Measurements from ENCODE around the gene KCNH4. TPM values are rescaled to one million over a fixed set of nuclear protein-coding genes. Genes with fewer than 3 reads are reported as not detected.

The KCNH4 gene
- total and polyA plus RNA-seq, 2 experiments from 2014 or later: 0.17 to 0.23 TPM

DNA sequence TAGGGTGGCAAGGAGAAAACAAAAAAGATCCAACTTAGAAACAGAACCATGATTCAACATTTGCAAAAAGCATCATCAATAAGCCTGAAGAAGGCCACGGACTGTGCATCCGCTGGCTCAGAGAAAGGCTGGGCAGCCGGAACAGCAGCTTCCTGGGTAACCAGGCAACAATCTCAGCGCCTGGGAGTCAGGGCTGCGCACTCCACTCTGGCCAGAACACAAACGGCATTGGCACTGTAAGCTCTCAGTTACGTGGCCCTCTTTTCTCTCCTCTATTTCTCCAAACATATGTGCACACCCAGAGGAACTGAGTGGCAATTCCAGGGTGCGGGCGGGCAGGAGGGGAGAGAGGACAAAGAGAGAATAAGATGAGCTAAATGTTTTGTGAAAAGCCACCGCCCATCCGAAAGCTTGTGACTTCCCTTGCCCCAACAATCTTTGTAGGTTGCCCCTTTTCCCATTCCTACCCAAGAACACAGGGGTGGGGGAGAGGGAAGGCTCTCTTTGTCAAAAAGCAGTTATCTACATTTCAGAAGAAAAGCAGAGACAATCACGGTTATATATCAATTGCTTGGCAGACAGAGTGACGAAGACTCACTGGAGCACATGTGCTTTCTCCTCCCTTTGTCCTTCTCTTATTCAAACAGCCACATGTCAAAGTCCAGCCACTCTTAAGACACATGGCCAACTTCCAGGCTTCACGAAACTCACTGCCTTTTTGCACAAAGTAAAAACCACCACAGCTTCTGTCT lies 19.9 kb upstream of the KCNH4 start:
- no peaks in the 10 kb centered on the region for H3K36me3 ChIP-seq (replicated peaks; ENCODE audit: insufficient read depth, low read depth)
- H3K4me1 ChIP-seq (ENCODE audit: insufficient read depth): no peaks in the 10 kb centered on the region
- H3K27me3 ChIP-seq: no peaks in the 10 kb centered on the region
- TF ChIP-seq EZH2phosphoT487 (IDR thresholded peaks at IDR 0.05; ENCODE audit: low read depth, severe bottlenecking, unreplicated experiment) (no peak), EZH2 (IDR thresholded peaks at IDR 0.05; ENCODE audit: borderline replicate concordance) (no peak)
- TF ChIP-seq, protein P1, sequence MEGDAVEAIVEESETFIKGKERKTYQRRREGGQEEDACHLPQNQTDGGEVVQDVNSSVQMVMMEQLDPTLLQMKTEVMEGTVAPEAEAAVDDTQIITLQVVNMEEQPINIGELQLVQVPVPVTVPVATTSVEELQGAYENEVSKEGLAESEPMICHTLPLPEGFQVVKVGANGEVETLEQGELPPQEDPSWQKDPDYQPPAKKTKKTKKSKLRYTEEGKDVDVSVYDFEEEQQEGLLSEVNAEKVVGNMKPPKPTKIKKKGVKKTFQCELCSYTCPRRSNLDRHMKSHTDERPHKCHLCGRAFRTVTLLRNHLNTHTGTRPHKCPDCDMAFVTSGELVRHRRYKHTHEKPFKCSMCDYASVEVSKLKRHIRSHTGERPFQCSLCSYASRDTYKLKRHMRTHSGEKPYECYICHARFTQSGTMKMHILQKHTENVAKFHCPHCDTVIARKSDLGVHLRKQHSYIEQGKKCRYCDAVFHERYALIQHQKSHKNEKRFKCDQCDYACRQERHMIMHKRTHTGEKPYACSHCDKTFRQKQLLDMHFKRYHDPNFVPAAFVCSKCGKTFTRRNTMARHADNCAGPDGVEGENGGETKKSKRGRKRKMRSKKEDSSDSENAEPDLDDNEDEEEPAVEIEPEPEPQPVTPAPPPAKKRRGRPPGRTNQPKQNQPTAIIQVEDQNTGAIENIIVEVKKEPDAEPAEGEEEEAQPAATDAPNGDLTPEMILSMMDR (IDR thresholded peaks at IDR 0.05; ENCODE audit: poor library complexity): no peak
- peak overlapping the region; percentile 61 for H3K4me2 ChIP-seq
- H3K27ac ChIP-seq: peak overlapping the region; percentile 87
- H2AFZ ChIP-seq: no peak overlapping the region
- no peaks in the 10 kb centered on the region for H3K9me3 ChIP-seq (ENCODE audit: low read depth)
- DNase-seq (ENCODE audit: low spot score): peak; percentile 60
- no peaks in the 10 kb centered on the region for H3K79me2 ChIP-seq
- H4K20me1 ChIP-seq (ENCODE audit: insufficient read depth, poor library complexity, severe bottlenecking): no peaks in the 10 kb centered on the region
- WGBS (ENCODE audit: low lambda C conversion rate, missing lambda C conversion rate): 67% methylated on average over 14 of the region's 14 CpGs
- H3K9me2 ChIP-seq (replicated peaks; ENCODE audit: insufficient read depth): no peaks in the 10 kb centered on the region
- H3K4me3 ChIP-seq: no peak overlapping the region

GRCh38 chr17:42199416-42200011 lies 18.6 kb upstream of the KCNH4 start:
- no peak overlapping the region for H3K4me3 ChIP-seq
- no peak for TF ChIP-seq EZH2phosphoT487 (IDR thresholded peaks at IDR 0.05; ENCODE audit: low read depth, severe bottlenecking, unreplicated experiment)
- no peak for TF ChIP-seq EZH2 (IDR thresholded peaks at IDR 0.05; ENCODE audit: borderline replicate concordance)
- TF ChIP-seq, protein P1 (IDR thresholded peaks at IDR 0.05; ENCODE audit: poor library complexity): no peak
- 93% methylated on average over 12 of the region's 12 CpGs for WGBS (ENCODE audit: low lambda C conversion rate, missing lambda C conversion rate)
- no peak for DNase-seq (ENCODE audit: low spot score)
- no peak overlapping the region for H2AFZ ChIP-seq
- no peaks in the 10 kb centered on the region for H3K4me1 ChIP-seq (ENCODE audit: insufficient read depth)
- no peaks in the 10 kb centered on the region for H4K20me1 ChIP-seq (ENCODE audit: insufficient read depth, poor library complexity, severe bottlenecking)
- H3K27ac ChIP-seq: no peak overlapping the region
- H3K9me3 ChIP-seq (ENCODE audit: low read depth): no peaks in the 10 kb centered on the region
- H3K27me3 ChIP-seq: no peaks in the 10 kb centered on the region
- no peak overlapping the region for H3K4me2 ChIP-seq
- H3K79me2 ChIP-seq: no peaks in the 10 kb centered on the region
- H3K9me2 ChIP-seq (replicated peaks; ENCODE audit: insufficient read depth): no peaks in the 10 kb centered on the region
- H3K36me3 ChIP-seq (replicated peaks; ENCODE audit: insufficient read depth, low read depth): no peaks in the 10 kb centered on the region

DNA sequence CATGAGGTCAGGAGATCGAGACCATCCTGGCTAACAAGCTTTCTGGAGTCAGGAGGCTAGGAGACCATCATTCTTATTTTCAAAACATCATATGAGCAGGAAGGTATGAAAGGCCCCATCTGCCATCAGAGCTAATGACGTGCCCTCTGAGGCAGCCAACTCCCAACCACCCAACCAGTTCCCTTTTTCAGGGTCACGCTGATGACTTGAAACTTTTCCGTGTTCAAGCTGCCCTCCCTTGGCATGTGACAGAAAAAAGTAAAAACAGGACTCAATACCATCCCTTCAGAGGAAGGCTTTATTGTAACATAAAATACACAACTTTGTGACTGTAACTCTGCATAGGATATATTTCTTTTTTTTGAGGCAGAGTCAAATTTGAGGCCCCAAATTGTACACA lies 18.0 kb upstream of the KCNH4 start:
- no peaks in the 10 kb centered on the region for H3K9me2 ChIP-seq (replicated peaks; ENCODE audit: insufficient read depth)
- DNase-seq (ENCODE audit: low spot score): no peak
- H3K4me3 ChIP-seq: no peak overlapping the region
- H3K27me3 ChIP-seq: no peaks in the 10 kb centered on the region
- H3K4me2 ChIP-seq: no peak overlapping the region
- H3K4me1 ChIP-seq (ENCODE audit: insufficient read depth): no peaks in the 10 kb centered on the region
- H3K9me3 ChIP-seq (ENCODE audit: low read depth): no peaks in the 10 kb centered on the region
- H3K36me3 ChIP-seq (replicated peaks; ENCODE audit: insufficient read depth, low read depth): no peaks in the 10 kb centered on the region
- no peak overlapping the region for H2AFZ ChIP-seq
- TF ChIP-seq, protein P1 (IDR thresholded peaks at IDR 0.05; ENCODE audit: poor library complexity): no peak
- TF ChIP-seq EZH2phosphoT487 (IDR thresholded peaks at IDR 0.05; ENCODE audit: low read depth, severe bottlenecking, unreplicated experiment): no peak
- no peak for TF ChIP-seq EZH2 (IDR thresholded peaks at IDR 0.05; ENCODE audit: borderline replicate concordance)
- WGBS (ENCODE audit: low lambda C conversion rate, missing lambda C conversion rate): 92% methylated on average over 4 of the region's 4 CpGs
- no peaks in the 10 kb centered on the region for H3K79me2 ChIP-seq
- no peak overlapping the region for H3K27ac ChIP-seq
- no peaks in the 10 kb centered on the region for H4K20me1 ChIP-seq (ENCODE audit: insufficient read depth, poor library complexity, severe bottlenecking)
